ENCODE data around the gene DNAJC9. TPM values are rescaled to one million over a fixed set of nuclear protein-coding genes. Genes with fewer than 3 reads are reported as not detected.

The DNAJC9 gene
- total RNA-seq, 2 experiments from 2014 or later = 40.9 to 42.2 TPM

DNA sequence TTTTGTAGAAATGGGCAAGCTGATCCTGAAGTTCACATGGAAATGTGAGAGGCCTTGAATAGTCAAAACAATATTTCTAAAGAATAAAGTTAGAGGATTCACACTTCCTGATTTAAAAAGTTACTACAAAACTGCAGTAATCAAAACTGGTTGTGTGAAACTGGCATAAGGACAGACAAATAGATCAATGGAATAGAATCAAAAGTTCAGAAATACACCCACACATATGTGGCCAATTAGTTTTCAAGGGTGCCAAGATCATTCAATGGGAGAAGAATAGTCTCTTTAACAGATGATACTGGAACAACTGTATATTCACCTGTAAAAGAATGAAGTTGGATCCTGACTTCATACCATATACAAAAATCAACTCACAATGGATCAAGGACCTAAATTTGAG lies 27.7 kb downstream of the DNAJC9 start:
- DNase-seq (no peak), ATAC-seq (no peak)
- POLR2A ChIA-PET = no interaction called here
- no peaks in the 10 kb centered on the region for H3K4me1 Mint-ChIP-seq (ENCODE audit: low read depth)
- H3K36me3 Mint-ChIP-seq (ENCODE audit: low read depth) = peaks cover 24% of the 10 kb centered on the region
- H3K4me3 Mint-ChIP-seq = no peak overlapping the region
- intact Hi-C loops (cut with micrococcal nuclease) = no loop called here
- CTCF ChIA-PET = interaction anchor here (1.4 to 1.9 kb wide), 2 partner anchors 9 to 17 kb away, joined by 4 to 5 read pairs; no protein-coding TSS in a partner anchor
- H3K27me3 Mint-ChIP-seq = no peaks in the 10 kb centered on the region
- no peaks in the 10 kb centered on the region for H3K9me3 Mint-ChIP-seq
- TF ChIP-seq CTCF (IDR thresholded peaks at IDR 0.05) = no peak
- H3K27ac Mint-ChIP-seq = no peak overlapping the region

GRCh38 chr10:73218431-73219191 lies 28.4 kb downstream of the DNAJC9 start:
- Mint-ChIP-seq H3K27me3 (no peaks in the 10 kb centered on the region), H3K27ac (no peak overlapping the region), H3K4me3 (no peak overlapping the region), H3K9me3 (no peaks in the 10 kb centered on the region), H3K36me3 (ENCODE audit: low read depth) (peaks cover 30% of the 10 kb centered on the region), H3K4me1 (ENCODE audit: low read depth) (no peaks in the 10 kb centered on the region)
- CTCF ChIA-PET = interaction anchor here (1.4 to 2.2 kb wide), 4 partner anchors 8 to 16 kb away, joined by 3 to 6 read pairs (median 4); no protein-coding TSS in a partner anchor
- POLR2A ChIA-PET = interaction anchor here (0.9 to 1.2 kb wide), 2 partner anchors 9 to 35 kb away, joined by 3 to 4 read pairs; no protein-coding TSS in a partner anchor
- no peak for ATAC-seq
- TF ChIP-seq CTCF (IDR thresholded peaks at IDR 0.05) = peak; percentile 45
- no peak for DNase-seq
- intact Hi-C loops (cut with micrococcal nuclease) = no loop called here

- no peak overlapping the region for H3K27ac Mint-ChIP-seq
- H3K27me3 Mint-ChIP-seq = no peaks in the 10 kb centered on the region
- peaks cover 33% of the 10 kb centered on the region for H3K36me3 Mint-ChIP-seq (ENCODE audit: low read depth)
- no peaks in the 10 kb centered on the region for H3K4me1 Mint-ChIP-seq (ENCODE audit: low read depth)
- no peaks in the 10 kb centered on the region for H3K9me3 Mint-ChIP-seq
- H3K4me3 Mint-ChIP-seq = no peak overlapping the region
- no peak for DNase-seq
- ATAC-seq = no peak
- intact Hi-C loops (cut with micrococcal nuclease) = no loop called here
- ChIA-PET CTCF (interaction anchor here (1.1 to 2.2 kb wide), 3 partner anchors 11 to 35 kb away, joined by 3 to 6 read pairs (median 4); no protein-coding TSS in a partner anchor), POLR2A (interaction anchor here (1.2 kb wide), 1 partner anchor 36 kb away, joined by 4 read pairs; no protein-coding TSS in a partner anchor)
- TF ChIP-seq CTCF (IDR thresholded peaks at IDR 0.05) = no peak
Observed at GRCh38 chr10:73217628-73218027, 29.4 kb downstream of the DNAJC9 start.

GRCh38 chr10:73215749-73216148 lies 31.3 kb downstream of the DNAJC9 start:
- Mint-ChIP-seq H3K9me3 (no peaks in the 10 kb centered on the region), H3K27ac (no peak overlapping the region), H3K4me1 (ENCODE audit: low read depth) (no peaks in the 10 kb centered on the region), H3K27me3 (no peaks in the 10 kb centered on the region), H3K4me3 (no peak overlapping the region), H3K36me3 (ENCODE audit: low read depth) (peaks cover 35% of the 10 kb centered on the region)
- CTCF ChIA-PET = no interaction called here
- POLR2A ChIA-PET = no interaction called here
- no peak for TF ChIP-seq CTCF (IDR thresholded peaks at IDR 0.05)
- no peak for DNase-seq
- intact Hi-C loops (cut with micrococcal nuclease) = no loop called here
- ATAC-seq = no peak

GRCh38 chr10:73211106-73211811 lies 35.8 kb downstream of the DNAJC9 start:
- no peak for TF ChIP-seq CTCF (IDR thresholded peaks at IDR 0.05)
- ChIA-PET POLR2A (no interaction called here), CTCF (interaction anchor here (1.2 kb wide), 1 partner anchor 8 kb away, joined by 5 read pairs; no protein-coding TSS in a partner anchor)
- Mint-ChIP-seq H3K27me3 (no peaks in the 10 kb centered on the region), H3K27ac (no peak overlapping the region), H3K9me3 (no peaks in the 10 kb centered on the region), H3K4me3 (no peak overlapping the region), H3K4me1 (ENCODE audit: low read depth) (no peaks in the 10 kb centered on the region), H3K36me3 (ENCODE audit: low read depth) (peaks cover 23% of the 10 kb centered on the region)
- intact Hi-C loops (cut with micrococcal nuclease) = no loop called here
- ATAC-seq = no peak
- no peak for DNase-seq
